Measurements from ENCODE around the gene SCN4B. TPM values are rescaled to one million over a fixed set of nuclear protein-coding genes. Genes with fewer than 3 reads are reported as not detected.

SCN4B gene
- total RNA-seq, 1 experiment from 2014 or later, result not detected

- Histone ChIP-seq H3K4me2 (no peak overlapping the region), H3F3A (ENCODE audit: insufficient read depth, low read depth) (no peaks in the 10 kb centered on the region), H4K20me1 (ENCODE audit: insufficient read depth) (no peaks in the 10 kb centered on the region), H3K27me3 (ENCODE audit: insufficient read depth, low read depth) (peaks cover 79% of the 10 kb centered on the region), H2AFZ (no peak overlapping the region), H3K79me2 (ENCODE audit: low read depth) (no peaks in the 10 kb centered on the region), H3K27ac (no peak overlapping the region), H3K36me3 (ENCODE audit: low read depth) (no peaks in the 10 kb centered on the region), H3K9me2 (ENCODE audit: insufficient read depth) (no peaks in the 10 kb centered on the region), H3K4me3 (no peak overlapping the region), H3K4me1 (replicated peaks; ENCODE audit: insufficient read depth) (no peaks in the 10 kb centered on the region), H3K9me3 (ENCODE audit: insufficient read depth, low read depth) (no peaks in the 10 kb centered on the region)
- ChIA-PET CTCF (no interaction called here), POLR2A (ENCODE audit: unreplicated experiment) (no interaction called here)
- BruUV-seq (replicated peaks), result no TSS peak
- intact Hi-C loops (cut with micrococcal nuclease; ENCODE audit: unreplicated experiment), result no loop called here
- TF ChIP-seq EZH2 (IDR thresholded peaks at IDR 0.05; ENCODE audit: low read depth), result no peak
- TF ChIP-seq CTCF (conservative IDR thresholded peaks at IDR 0.05), result no peak
- DNase-seq, result no peak
Observed at GRCh38 chr11:118161786-118162185, 9.2 kb upstream of the SCN4B start.

- no peak overlapping the region for H3K4me2 ChIP-seq
- H3K79me2 ChIP-seq (ENCODE audit: low read depth), result no peaks in the 10 kb centered on the region
- no peak overlapping the region for H2AFZ ChIP-seq
- no peaks in the 10 kb centered on the region for H3F3A ChIP-seq (ENCODE audit: insufficient read depth, low read depth)
- DNase-seq, result no peak
- no TSS peak for BruUV-seq (replicated peaks)
- no peaks in the 10 kb centered on the region for H3K4me1 ChIP-seq (replicated peaks; ENCODE audit: insufficient read depth)
- ChIA-PET CTCF (interaction anchor here (0.6 kb wide), 1 partner anchor 209 kb away, joined by 5 read pairs; no protein-coding TSS in a partner anchor), POLR2A (ENCODE audit: unreplicated experiment) (no interaction called here)
- H3K36me3 ChIP-seq (ENCODE audit: low read depth), result no peaks in the 10 kb centered on the region
- H3K27ac ChIP-seq, result no peak overlapping the region
- no peaks in the 10 kb centered on the region for H3K9me2 ChIP-seq (ENCODE audit: insufficient read depth)
- TF ChIP-seq EZH2 (IDR thresholded peaks at IDR 0.05; ENCODE audit: low read depth), result no peak
- no peak for TF ChIP-seq CTCF (conservative IDR thresholded peaks at IDR 0.05)
- H4K20me1 ChIP-seq (ENCODE audit: insufficient read depth), result no peaks in the 10 kb centered on the region
- peaks cover 96% of the 10 kb centered on the region for H3K27me3 ChIP-seq (ENCODE audit: insufficient read depth, low read depth)
- intact Hi-C loops (cut with micrococcal nuclease; ENCODE audit: unreplicated experiment), result no loop called here
- H3K4me3 ChIP-seq, result no peak overlapping the region
- H3K9me3 ChIP-seq (ENCODE audit: insufficient read depth, low read depth), result no peaks in the 10 kb centered on the region
Observed at GRCh38 chr11:118157186-118157895, 4.7 kb upstream of the SCN4B start.

GRCh38 chr11:118156531-118157185 lies 4.0 kb upstream of the SCN4B start:
- ChIA-PET POLR2A (ENCODE audit: unreplicated experiment) (no interaction called here), CTCF (interaction anchor here (0.8 kb wide), 1 partner anchor 15 kb away, joined by 4 read pairs; no protein-coding TSS in a partner anchor)
- H3K9me3 ChIP-seq (ENCODE audit: insufficient read depth, low read depth), result no peaks in the 10 kb centered on the region
- no peaks in the 10 kb centered on the region for H4K20me1 ChIP-seq (ENCODE audit: insufficient read depth)
- H3K4me2 ChIP-seq, result peak overlapping the region; percentile 30; the same call in 1 of the 2 replicates
- no peak overlapping the region for H3K27ac ChIP-seq
- no peak for DNase-seq
- H2AFZ ChIP-seq, result no peak overlapping the region
- H3F3A ChIP-seq (ENCODE audit: insufficient read depth, low read depth), result peaks cover 2% of the 10 kb centered on the region; the same call in 1 of the 2 replicates
- TF ChIP-seq EZH2 (IDR thresholded peaks at IDR 0.05; ENCODE audit: low read depth), result no peak
- no peak for TF ChIP-seq CTCF (conservative IDR thresholded peaks at IDR 0.05)
- no peaks in the 10 kb centered on the region; the same call in 1 of the 2 replicates for H3K4me1 ChIP-seq (replicated peaks; ENCODE audit: insufficient read depth)
- no peak overlapping the region for H3K4me3 ChIP-seq
- no peaks in the 10 kb centered on the region for H3K36me3 ChIP-seq (ENCODE audit: low read depth)
- H3K79me2 ChIP-seq (ENCODE audit: low read depth), result no peaks in the 10 kb centered on the region
- intact Hi-C loops (cut with micrococcal nuclease; ENCODE audit: unreplicated experiment), result no loop called here
- H3K27me3 ChIP-seq (ENCODE audit: insufficient read depth, low read depth), result peaks cover 96% of the 10 kb centered on the region
- no peaks in the 10 kb centered on the region for H3K9me2 ChIP-seq (ENCODE audit: insufficient read depth)
- no TSS peak for BruUV-seq (replicated peaks)

Measured in PC-9 (cell line).